Panc1 (cell line): ENCODE data around the gene MRPL20.

Source experiments
- CTCF ChIP-seq: fragments of 450-650 bp; IDR thresholded peaks from 2 replicates; pipeline ENCODE4 v1.5.1; 2017; ENCODE audit warnings: mild to moderate bottlenecking
- POLR2AphosphoS5 ChIP-seq: IDR thresholded peaks from 2 replicates; pipeline ENCODE4 v1.6.1; 2012; ENCODE audit warnings: mild to moderate bottlenecking, low read depth, low read length, moderate library complexity
- REST ChIP-seq, 2 experiments: IDR thresholded peaks; 2 replicates each; pipeline ENCODE4 v1.6.1; 2011 to 2012; ENCODE audit warnings: low read depth in 2 of 2, control low read depth in 1 of 2, low read length in 1 of 2, mild to moderate bottlenecking in 1 of 2, moderate library complexity in 1 of 2; ENCODE audit not compliant: insufficient read depth in 1 of 2
- TCF7L2 ChIP-seq: IDR thresholded peaks from 2 replicates; pipeline ENCODE4 v1.6.1; 2011; ENCODE audit warnings: mild to moderate bottlenecking, low read depth, low read length, inconsistent platforms

GRCh38 chr1:1425426-1425752 lies 18.3 kb upstream of the MRPL20 start:
- TF ChIP-seq TCF7L2, result no peak
- no peak for TF ChIP-seq POLR2AphosphoS5
- TF ChIP-seq CTCF, result no peak
- no peak for TF ChIP-seq REST (IDR thresholded peaks at IDR 0.05; ENCODE audit: insufficient read depth in 1 of 2, low read depth in 2 of 2, low read length in 1 of 2)
